ENCODE data around the gene RNPS1.

DNA sequence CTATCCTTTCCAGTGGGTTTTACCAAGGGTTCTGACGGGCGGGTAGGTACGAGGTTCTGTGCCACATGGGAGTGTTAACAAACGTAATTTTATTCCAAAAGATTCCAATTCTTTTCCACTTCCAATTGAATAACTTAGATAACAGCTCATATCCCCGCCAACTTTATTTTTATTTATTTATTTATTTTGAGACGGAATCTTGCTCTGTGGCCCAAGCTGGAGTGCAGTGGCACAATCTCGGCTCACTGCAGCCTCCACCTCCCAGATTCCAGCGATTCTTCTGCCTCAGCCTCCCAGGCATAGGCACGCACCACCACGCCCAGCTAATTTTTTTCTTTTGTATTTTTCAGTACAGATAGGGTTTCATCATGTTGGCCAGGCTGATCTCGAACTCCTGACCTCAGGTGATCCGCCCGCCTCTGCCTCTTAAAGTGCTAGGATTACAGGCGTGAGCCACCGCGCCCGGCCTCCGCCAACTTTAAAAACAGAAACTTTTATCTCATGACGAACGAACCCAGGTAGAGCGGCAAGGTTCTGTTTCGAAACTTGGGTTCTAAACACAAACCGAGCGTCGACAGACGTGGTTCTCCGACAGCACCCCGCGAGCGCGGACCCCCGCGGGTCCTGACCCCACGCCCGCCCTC lies 17.2 kb downstream of the RNPS1 start:
- no peak for TF ChIP-seq YY1 (IDR thresholded peaks at IDR 0.05; ENCODE audit: low read depth)
- TF ChIP-seq, protein P1, sequence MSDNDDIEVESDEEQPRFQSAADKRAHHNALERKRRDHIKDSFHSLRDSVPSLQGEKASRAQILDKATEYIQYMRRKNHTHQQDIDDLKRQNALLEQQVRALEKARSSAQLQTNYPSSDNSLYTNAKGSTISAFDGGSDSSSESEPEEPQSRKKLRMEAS (IDR thresholded peaks at IDR 0.05), result no peak
- no peak for TF ChIP-seq RAD21 (IDR thresholded peaks at IDR 0.05; ENCODE audit: low read depth)
- TF ChIP-seq EP300 (IDR thresholded peaks at IDR 0.05; ENCODE audit: borderline replicate concordance), result no peak
- TF ChIP-seq TEAD4 (IDR thresholded peaks at IDR 0.05), result peak; percentile 54
- no peak for TF ChIP-seq EGR1 (IDR thresholded peaks at IDR 0.05)
- TF ChIP-seq CREB1 (IDR thresholded peaks at IDR 0.05; ENCODE audit: low read depth), result no peak
- TF ChIP-seq, protein P2, sequence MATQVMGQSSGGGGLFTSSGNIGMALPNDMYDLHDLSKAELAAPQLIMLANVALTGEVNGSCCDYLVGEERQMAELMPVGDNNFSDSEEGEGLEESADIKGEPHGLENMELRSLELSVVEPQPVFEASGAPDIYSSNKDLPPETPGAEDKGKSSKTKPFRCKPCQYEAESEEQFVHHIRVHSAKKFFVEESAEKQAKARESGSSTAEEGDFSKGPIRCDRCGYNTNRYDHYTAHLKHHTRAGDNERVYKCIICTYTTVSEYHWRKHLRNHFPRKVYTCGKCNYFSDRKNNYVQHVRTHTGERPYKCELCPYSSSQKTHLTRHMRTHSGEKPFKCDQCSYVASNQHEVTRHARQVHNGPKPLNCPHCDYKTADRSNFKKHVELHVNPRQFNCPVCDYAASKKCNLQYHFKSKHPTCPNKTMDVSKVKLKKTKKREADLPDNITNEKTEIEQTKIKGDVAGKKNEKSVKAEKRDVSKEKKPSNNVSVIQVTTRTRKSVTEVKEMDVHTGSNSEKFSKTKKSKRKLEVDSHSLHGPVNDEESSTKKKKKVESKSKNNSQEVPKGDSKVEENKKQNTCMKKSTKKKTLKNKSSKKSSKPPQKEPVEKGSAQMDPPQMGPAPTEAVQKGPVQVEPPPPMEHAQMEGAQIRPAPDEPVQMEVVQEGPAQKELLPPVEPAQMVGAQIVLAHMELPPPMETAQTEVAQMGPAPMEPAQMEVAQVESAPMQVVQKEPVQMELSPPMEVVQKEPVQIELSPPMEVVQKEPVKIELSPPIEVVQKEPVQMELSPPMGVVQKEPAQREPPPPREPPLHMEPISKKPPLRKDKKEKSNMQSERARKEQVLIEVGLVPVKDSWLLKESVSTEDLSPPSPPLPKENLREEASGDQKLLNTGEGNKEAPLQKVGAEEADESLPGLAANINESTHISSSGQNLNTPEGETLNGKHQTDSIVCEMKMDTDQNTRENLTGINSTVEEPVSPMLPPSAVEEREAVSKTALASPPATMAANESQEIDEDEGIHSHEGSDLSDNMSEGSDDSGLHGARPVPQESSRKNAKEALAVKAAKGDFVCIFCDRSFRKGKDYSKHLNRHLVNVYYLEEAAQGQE (IDR thresholded peaks at IDR 0.05; ENCODE audit: low read depth), result no peak
- TF ChIP-seq FOXM1 (IDR thresholded peaks at IDR 0.05; ENCODE audit: borderline replicate concordance, low read depth), result no peak
- TF ChIP-seq, protein P3, sequence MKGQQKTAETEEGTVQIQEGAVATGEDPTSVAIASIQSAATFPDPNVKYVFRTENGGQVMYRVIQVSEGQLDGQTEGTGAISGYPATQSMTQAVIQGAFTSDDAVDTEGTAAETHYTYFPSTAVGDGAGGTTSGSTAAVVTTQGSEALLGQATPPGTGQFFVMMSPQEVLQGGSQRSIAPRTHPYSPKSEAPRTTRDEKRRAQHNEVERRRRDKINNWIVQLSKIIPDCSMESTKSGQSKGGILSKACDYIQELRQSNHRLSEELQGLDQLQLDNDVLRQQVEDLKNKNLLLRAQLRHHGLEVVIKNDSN (IDR thresholded peaks at IDR 0.05), result no peak
- no peak for TF ChIP-seq TAF1 (IDR thresholded peaks at IDR 0.05; ENCODE audit: low read depth)
- TF ChIP-seq CEBPB (IDR thresholded peaks at IDR 0.05), result peak; percentile 23; the same call in 1 of the 2 replicates

Data from Ishikawa (cell line).